ENCODE results near the gene L3HYPDH.

L3HYPDH gene

DNA sequence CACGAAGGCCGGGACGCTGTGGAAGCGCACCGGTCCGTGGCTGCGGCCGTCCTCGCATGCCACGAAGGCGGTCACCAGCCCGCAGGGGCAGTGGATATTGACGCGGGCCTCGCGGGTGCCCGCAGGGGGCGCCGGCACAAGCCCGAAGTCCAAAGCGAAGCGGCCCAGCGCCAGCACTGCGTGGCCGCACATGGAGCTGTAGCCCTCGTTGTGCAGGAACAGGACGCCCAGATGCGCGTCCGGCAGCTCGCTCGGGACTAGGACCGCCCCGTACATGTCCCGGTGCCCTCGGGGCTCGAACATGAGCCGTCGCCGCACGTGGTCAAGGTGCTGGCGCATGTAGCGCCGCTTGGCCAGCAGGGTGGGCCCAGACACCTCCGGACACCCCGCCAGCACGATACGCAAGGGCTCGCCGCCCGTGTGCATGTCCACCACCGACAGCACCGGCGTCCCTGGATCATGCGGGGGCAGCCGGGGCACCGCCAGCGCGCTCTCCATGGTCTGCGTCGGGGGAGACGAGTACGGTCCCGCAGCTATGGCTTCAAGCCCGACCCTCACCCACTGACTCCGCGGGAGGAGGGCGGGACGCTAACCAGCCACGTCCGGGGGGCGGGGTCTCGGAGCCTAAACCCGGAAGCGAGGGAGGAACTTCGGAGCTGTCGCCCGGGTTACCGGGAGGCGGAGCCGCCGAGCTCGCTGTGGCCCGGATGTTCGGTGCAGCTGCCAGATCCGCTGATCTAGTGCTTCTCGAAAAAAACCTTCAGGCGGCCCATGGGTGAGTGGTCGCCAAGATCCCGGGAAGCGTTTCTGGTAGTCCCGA, at the start of gene L3HYPDH, which contains the start of gene JKAMP:
Gene L3HYPDH (minus strand): TSS at position 590 of the 820 bp plus-strand sequence. CDS start 92 bp downstream, at position 498.
Gene JKAMP (plus strand): TSS at position 699 of the 820 bp plus-strand sequence. CDS start 73 bp downstream, at position 772.
- DNase-seq (ENCODE audit: low read depth in 2 of 3, low spot score in 1 of 3) = peak; percentile 93 to 98 (median 94)

GRCh38 chr14:59532419-59532818, 48.2 kb upstream of the L3HYPDH start:
- DNase-seq (ENCODE audit: low read depth in 2 of 3, low spot score in 1 of 3) = no peak

GRCh38 chr14:59530349-59530748, 46.1 kb upstream of the L3HYPDH start:
- no peak for DNase-seq (ENCODE audit: low read depth in 2 of 3, low spot score in 1 of 3)

- DNase-seq (ENCODE audit: low read depth in 2 of 3, low spot score in 1 of 3) = no peak
These were observed 45.0 kb upstream of the L3HYPDH start for GRCh38 chr14:59529189-59529588.

DNA sequence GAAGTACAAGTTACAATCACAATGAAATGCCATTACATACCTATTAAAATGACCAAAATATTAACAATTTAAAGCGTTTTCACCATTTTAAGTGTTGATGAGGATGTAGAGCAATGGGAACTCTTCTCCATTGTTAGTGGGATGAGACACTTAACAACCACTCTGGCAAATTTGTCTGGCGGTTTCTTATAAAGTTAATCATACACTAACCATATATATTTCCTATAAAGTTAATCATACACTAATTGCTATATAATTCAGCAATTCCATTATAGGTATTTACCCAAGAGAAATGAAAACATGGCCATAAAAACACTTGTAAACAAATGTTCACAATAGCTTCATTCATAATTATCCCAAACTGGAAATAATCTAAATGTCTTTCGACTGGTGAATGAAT, 36.0 kb upstream of the L3HYPDH start:
- no peak for DNase-seq (ENCODE audit: low read depth in 2 of 3, low spot score in 1 of 3)

- no peak for DNase-seq (ENCODE audit: low read depth in 2 of 3, low spot score in 1 of 3)
These were observed 27.8 kb upstream of the L3HYPDH start for GRCh38 chr14:59511916-59512575.

DNA sequence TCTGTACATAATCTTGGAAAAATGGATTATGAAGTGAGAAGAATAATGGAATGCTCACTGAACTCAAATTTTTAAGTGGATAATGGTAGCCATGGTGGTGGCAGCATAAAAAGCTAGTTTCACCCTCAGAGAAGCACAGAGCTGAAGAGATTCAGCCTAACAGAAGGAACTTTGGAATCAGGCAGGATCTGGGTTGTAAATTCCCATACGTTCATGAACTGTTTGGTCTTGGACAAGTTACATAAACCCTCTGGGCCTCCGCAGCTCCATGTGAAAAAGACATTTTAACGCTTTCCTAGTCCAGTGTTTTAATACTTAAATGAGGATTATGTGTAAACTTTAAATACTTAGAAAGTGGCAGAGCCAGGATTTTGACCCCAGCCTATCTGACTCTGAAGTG, 26.8 kb upstream of the L3HYPDH start:
- DNase-seq (ENCODE audit: low read depth in 2 of 3, low spot score in 1 of 3) = no peak

DNA sequence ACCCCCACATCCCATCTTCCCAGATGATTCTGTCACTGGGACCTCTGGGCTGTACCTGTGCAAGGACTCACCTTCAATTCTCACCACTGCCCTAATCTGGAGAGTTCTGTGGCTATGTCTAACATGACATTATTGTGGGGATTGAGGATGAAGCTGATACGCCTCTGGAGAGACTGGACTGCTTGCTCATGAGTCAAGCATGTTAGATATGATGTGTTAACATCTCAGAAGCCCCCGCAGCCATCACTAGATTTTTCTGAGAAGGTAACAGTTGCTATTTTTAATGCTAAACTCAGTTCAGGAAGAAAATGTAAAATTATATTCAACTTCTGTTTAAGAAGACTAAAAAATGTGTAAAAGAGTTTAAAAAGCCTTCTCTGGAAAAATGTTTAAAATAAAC, 25.8 kb upstream of the L3HYPDH start:
- DNase-seq (ENCODE audit: low read depth in 2 of 3, low spot score in 1 of 3) = no peak

DNA sequence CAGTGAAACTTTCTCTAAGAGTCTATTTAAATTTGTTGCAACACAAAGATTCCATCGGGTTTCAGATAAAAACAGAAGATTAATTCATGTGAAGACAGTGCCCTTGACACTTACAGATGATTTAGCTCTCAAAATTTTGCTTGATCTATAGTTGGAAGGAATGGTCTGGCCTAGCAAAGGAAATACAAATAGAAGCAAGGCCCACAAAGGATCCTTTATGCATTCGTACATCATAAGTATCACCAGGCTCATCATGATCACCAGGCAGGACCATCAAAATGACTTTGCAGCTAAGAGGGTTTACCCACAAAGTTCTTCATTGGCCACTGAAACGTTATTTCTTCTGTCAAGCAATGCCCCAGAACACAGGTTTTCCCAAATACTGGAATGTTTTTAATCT, 24.9 kb upstream of the L3HYPDH start:
- DNase-seq (ENCODE audit: low read depth in 2 of 3, low spot score in 1 of 3) = no peak

GRCh38 chr14:59507752-59508103, 23.5 kb upstream of the L3HYPDH start:
- no peak for DNase-seq (ENCODE audit: low read depth in 2 of 3, low spot score in 1 of 3)

GRCh38 chr14:59507063-59507751, 23.0 kb upstream of the L3HYPDH start:
- DNase-seq (ENCODE audit: low read depth in 2 of 3, low spot score in 1 of 3) = peak; percentile 19 to 50 (median 34)

DNA sequence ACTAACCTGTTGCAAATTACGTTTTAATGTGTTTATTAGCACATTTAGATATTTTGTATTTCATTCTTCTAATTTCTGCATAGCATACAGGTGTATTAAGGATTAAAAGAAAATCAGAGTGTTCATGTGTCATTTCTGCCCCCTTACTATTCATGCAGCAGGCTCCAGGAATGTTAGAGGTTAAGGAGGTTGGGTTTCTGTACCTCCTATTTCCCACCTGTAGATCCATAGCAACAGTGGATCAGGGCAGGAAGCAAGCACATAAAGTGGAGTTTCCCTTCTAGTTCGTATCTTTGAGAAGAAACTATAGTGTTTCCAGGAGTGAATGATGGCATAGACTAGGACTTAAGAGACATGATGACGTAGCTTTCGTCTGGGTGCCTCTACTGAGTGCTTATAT, 19.0 kb upstream of the L3HYPDH start:
- no peak for DNase-seq (ENCODE audit: low read depth in 2 of 3, low spot score in 1 of 3)

- no peak for DNase-seq (ENCODE audit: low read depth in 2 of 3, low spot score in 1 of 3)
These were observed 16.5 kb upstream of the L3HYPDH start for GRCh38 chr14:59500732-59501131.

DNA sequence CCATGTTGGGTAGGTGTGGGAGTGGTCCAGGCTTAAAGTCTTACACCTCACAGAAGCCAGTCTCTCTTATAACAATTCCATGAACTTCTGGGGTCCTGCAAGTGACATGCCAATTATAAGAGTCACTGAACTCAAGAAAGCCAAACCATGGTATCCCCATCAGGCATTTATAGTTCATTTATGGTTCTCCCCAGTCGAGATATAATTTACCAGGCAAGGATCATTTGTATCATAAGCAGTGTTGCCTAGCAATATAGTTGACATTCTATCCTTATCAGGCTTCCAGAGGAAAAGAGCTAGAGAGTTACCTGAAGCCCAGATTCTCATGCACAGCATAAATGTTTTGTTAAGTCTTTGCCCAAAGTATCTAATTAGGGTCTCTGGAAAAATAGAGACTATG, 8.2 kb upstream of the L3HYPDH start:
- DNase-seq (ENCODE audit: low read depth in 2 of 3, low spot score in 1 of 3) = no peak

DNA sequence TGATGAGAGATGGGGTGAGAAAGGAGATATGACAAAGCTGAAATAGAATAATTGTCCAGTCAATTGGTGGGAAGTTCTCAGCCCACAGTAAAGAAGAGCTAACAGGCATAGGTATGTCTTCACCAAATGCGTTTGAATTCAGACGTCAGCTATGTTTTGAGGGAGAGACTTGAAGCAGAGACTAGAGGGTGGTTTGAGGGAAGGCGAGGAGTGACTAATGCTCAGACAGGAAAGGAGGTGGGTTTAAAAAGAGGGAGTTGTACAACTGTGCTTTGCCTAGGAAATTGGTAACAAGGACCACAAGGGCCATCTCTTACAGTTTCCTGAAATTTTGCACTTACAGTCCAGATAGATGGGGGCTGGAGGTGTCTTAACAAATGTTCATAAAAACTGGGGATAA, 6.5 kb upstream of the L3HYPDH start:
- DNase-seq (ENCODE audit: low read depth in 2 of 3, low spot score in 1 of 3) = no peak

GRCh38 chr14:59484639-59485175, 499 bp upstream of the L3HYPDH start:
- no peak for DNase-seq (ENCODE audit: low read depth in 2 of 3, low spot score in 1 of 3)

- DNase-seq (ENCODE audit: low read depth in 2 of 3, low spot score in 1 of 3) = no peak
These were observed 845 bp downstream of the L3HYPDH start for GRCh38 chr14:59483363-59483762.

GRCh38 chr14:59482541-59483331, 1.5 kb downstream of the L3HYPDH start:
- no peak for DNase-seq (ENCODE audit: low read depth in 2 of 3, low spot score in 1 of 3)

GRCh38 chr14:59481871-59482540, 2.2 kb downstream of the L3HYPDH start:
- no peak for DNase-seq (ENCODE audit: low read depth in 2 of 3, low spot score in 1 of 3)

DNA sequence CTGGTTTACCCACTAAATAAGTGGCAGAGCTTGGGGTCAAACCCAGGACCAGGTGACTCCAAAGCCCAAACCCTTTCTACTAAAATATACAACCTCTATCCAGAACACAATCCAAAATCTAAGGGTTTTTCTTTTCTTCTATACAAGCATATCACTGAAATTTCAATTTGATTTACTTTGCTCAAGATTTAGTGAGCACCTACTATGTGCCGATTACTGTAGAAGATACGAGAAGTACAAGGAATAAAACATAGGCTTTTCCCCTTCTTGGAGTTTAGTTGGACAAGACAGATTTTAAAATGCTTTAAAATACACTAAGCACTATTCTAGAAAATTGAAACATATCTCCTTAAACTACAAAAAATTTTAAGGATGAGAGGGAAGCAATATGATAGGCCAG, 2.8 kb downstream of the L3HYPDH start:
- no peak for DNase-seq (ENCODE audit: low read depth in 2 of 3, low spot score in 1 of 3)
